SKM-1 (cell line): Measurements from ENCODE around the gene SMIM13.
"Not testable (repeated sequence)": the region's sequence is repeated elsewhere in the genome, so short reads cannot be mapped to it uniquely, and the experiment has no call there.

ENCODE experiments used
- DNase-seq: peaks from one replicate; lab custom pipeline; 2025; ENCODE audit not compliant: unreplicated experiment; lab: John Stamatoyannopoulos, UW

SMIM13 gene

GRCh38 chr6:11083491-11083890 lies 10.1 kb upstream of the SMIM13 start:
- DNase-seq = no peak

- no peak for DNase-seq
Observed at GRCh38 chr6:11083956-11084355, 9.7 kb upstream of the SMIM13 start.

- no peak for DNase-seq
Observed at GRCh38 chr6:11085758-11086435, 7.7 kb upstream of the SMIM13 start.

GRCh38 chr6:11087141-11087812 lies 6.4 kb upstream of the SMIM13 start:
- not testable (repeated sequence) for DNase-seq

- DNase-seq = no peak
Observed at GRCh38 chr6:11089695-11090094, 3.9 kb upstream of the SMIM13 start.

GRCh38 chr6:11091141-11091540 lies 2.5 kb upstream of the SMIM13 start:
- DNase-seq = not testable (repeated sequence)

GRCh38 chr6:11092668-11093375 lies 812 bp upstream of the SMIM13 start:
- DNase-seq = no peak

- no peak for DNase-seq
Observed at GRCh38 chr6:11093376-11093625, 333 bp upstream of the SMIM13 start.

GRCh38 chr6:11094411-11094851 lies 797 bp downstream of the SMIM13 start:
- DNase-seq = no peak

GRCh38 chr6:11094941-11095340 lies 1.3 kb downstream of the SMIM13 start:
- no peak for DNase-seq

- no peak for DNase-seq
Observed at GRCh38 chr6:11096109-11096508, 2.5 kb downstream of the SMIM13 start.

GRCh38 chr6:11097476-11097875 lies 3.8 kb downstream of the SMIM13 start:
- no peak for DNase-seq

- DNase-seq = no peak
Observed at GRCh38 chr6:11098004-11098403, 4.4 kb downstream of the SMIM13 start.

GRCh38 chr6:11101417-11101816 lies 7.8 kb downstream of the SMIM13 start:
- DNase-seq = no peak

GRCh38 chr6:11103065-11103464 lies 9.4 kb downstream of the SMIM13 start:
- no peak for DNase-seq

- no peak for DNase-seq
Observed at GRCh38 chr6:11108726-11109125, 15.1 kb downstream of the SMIM13 start.

GRCh38 chr6:11110921-11111768 lies 17.5 kb downstream of the SMIM13 start, which contains the start of gene ERVFRD-1:
Gene ERVFRD-1, minus strand, starts transcription at chr6:11111725. Its CDS starts 6,415 bp downstream, at chr6:11105310.
- DNase-seq = no peak

GRCh38 chr6:11111769-11112437 lies 18.3 kb downstream of the SMIM13 start:
- peak; percentile 31 for DNase-seq

GRCh38 chr6:11113038-11113437 lies 19.4 kb downstream of the SMIM13 start:
- DNase-seq = no peak

GRCh38 chr6:11115808-11116536 lies 22.3 kb downstream of the SMIM13 start:
- DNase-seq = not testable (repeated sequence)
